ENCODE results near the gene UROD.

DNA sequence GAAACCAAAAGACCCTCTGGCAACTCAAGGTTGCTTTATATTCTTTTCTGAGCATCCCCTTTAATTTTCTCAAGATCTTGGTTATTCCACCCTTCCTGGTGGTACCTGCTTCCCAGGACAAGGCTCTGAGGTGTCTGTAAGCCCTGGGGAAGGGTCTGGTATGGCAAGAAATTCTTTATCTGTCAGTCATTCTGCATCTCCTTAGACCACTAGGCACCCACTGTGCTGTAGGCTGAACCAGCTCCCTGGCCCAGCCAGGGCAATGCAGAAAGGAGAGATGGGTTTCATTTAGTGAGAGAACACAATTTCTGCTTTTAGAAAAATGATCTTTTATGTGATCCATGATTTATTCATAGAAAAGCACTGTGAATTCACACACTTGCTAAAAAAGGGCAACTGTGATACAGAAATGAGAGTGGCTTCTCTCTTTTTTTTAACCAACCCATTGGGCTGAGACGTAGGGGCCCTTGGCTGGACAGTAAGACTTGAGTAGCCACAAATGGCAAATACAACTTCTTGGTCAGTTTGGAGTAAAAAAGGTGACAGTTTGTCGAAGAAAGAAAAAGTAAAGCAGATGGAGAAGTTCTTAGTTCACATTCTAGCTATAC, 4.1 kb downstream of the UROD start:
- TF ChIP-seq POLR2A (IDR thresholded peaks at IDR 0.05): no peak
- TF ChIP-seq, protein P1, sequence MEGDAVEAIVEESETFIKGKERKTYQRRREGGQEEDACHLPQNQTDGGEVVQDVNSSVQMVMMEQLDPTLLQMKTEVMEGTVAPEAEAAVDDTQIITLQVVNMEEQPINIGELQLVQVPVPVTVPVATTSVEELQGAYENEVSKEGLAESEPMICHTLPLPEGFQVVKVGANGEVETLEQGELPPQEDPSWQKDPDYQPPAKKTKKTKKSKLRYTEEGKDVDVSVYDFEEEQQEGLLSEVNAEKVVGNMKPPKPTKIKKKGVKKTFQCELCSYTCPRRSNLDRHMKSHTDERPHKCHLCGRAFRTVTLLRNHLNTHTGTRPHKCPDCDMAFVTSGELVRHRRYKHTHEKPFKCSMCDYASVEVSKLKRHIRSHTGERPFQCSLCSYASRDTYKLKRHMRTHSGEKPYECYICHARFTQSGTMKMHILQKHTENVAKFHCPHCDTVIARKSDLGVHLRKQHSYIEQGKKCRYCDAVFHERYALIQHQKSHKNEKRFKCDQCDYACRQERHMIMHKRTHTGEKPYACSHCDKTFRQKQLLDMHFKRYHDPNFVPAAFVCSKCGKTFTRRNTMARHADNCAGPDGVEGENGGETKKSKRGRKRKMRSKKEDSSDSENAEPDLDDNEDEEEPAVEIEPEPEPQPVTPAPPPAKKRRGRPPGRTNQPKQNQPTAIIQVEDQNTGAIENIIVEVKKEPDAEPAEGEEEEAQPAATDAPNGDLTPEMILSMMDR (IDR thresholded peaks at IDR 0.05): no peak
